ENCODE data around the gene P3H2.

DNA sequence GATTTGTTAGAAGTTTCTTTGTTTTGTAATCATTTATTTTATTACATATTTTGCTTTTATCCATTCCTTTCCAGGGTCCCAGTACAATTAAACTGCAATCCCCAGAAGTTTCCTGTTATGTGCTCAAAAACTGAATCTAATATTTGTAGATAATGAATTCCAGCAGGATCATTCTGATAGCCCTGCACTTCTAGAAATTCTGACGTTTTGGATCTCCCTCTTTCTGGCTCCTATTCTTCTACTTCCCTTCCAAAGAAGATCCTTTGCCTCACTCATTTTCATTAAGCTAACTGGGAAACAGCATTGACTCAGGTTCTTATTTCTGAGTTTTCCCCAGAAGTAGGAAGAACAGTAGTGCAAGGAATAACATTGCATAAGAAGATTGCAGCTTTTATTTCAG is 9.9 kb downstream of the P3H2 start:
- no peak for TF ChIP-seq NFE2L2 (IDR thresholded peaks at IDR 0.05; ENCODE audit: low read depth, low read length)
- TF ChIP-seq POLR2A (IDR thresholded peaks at IDR 0.05; ENCODE audit: low read depth, low read length) = no peak
- TF ChIP-seq MAZ (IDR thresholded peaks at IDR 0.05; ENCODE audit: borderline replicate concordance, low read depth, low read length) = no peak
- TF ChIP-seq, protein P1, sequence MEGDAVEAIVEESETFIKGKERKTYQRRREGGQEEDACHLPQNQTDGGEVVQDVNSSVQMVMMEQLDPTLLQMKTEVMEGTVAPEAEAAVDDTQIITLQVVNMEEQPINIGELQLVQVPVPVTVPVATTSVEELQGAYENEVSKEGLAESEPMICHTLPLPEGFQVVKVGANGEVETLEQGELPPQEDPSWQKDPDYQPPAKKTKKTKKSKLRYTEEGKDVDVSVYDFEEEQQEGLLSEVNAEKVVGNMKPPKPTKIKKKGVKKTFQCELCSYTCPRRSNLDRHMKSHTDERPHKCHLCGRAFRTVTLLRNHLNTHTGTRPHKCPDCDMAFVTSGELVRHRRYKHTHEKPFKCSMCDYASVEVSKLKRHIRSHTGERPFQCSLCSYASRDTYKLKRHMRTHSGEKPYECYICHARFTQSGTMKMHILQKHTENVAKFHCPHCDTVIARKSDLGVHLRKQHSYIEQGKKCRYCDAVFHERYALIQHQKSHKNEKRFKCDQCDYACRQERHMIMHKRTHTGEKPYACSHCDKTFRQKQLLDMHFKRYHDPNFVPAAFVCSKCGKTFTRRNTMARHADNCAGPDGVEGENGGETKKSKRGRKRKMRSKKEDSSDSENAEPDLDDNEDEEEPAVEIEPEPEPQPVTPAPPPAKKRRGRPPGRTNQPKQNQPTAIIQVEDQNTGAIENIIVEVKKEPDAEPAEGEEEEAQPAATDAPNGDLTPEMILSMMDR (conservative IDR thresholded peaks at IDR 0.05; ENCODE audit: low read depth, low read length) = no peak
- no peak for TF ChIP-seq RAD21 (IDR thresholded peaks at IDR 0.05; ENCODE audit: low read length)
- TF ChIP-seq CHD1 (IDR thresholded peaks at IDR 0.05; ENCODE audit: low read depth, low read length) = no peak
- TF ChIP-seq, protein P2, sequence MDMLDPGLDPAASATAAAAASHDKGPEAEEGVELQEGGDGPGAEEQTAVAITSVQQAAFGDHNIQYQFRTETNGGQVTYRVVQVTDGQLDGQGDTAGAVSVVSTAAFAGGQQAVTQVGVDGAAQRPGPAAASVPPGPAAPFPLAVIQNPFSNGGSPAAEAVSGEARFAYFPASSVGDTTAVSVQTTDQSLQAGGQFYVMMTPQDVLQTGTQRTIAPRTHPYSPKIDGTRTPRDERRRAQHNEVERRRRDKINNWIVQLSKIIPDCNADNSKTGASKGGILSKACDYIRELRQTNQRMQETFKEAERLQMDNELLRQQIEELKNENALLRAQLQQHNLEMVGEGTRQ (IDR thresholded peaks at IDR 0.05; ENCODE audit: low read depth, low read length) = no peak

Measured in IMR-90 (cell line).